Thymus (tissue), 11 donors: ENCODE data around the gene RPL11. TPM values are rescaled to one million over a fixed set of nuclear protein-coding genes. Genes with fewer than 3 reads are reported as not detected.
"Not testable (repeated sequence)": the region's sequence is repeated elsewhere in the genome, so short reads cannot be mapped to it uniquely, and the experiment has no call there.

Source experiments
- DNase-seq, 9 donors: peaks; one replicate each; pipeline ENCODE4 v3.0.0-alpha.2; 2013; ENCODE audit warnings: low spot score in 9 of 9, low read depth in 6 of 9, missing footprints in 1 of 9
- H3K27ac ChIP-seq, 2 donors: one replicate each; pipeline ENCODE4 v1.5.1; 2013; ENCODE audit warnings: control low read depth in 1 of 2, low read depth in 1 of 2, low read length in 1 of 2, mild to moderate bottlenecking in 1 of 2, moderate library complexity in 1 of 2
- H3K27me3 ChIP-seq, 2 donors: one replicate each; pipeline ENCODE4 v1.5.1; 2013; ENCODE audit warnings: low read length in 1 of 2; ENCODE audit not compliant: control insufficient read depth in 2 of 2, insufficient read depth in 1 of 2
- H3K36me3 ChIP-seq, 2 donors: one replicate each; pipeline ENCODE4 v1.5.1; 2013; ENCODE audit warnings: low read length in 1 of 2, mild to moderate bottlenecking in 1 of 2, moderate library complexity in 1 of 2; ENCODE audit not compliant: control insufficient read depth in 2 of 2, insufficient read depth in 2 of 2
- H3K4me1 ChIP-seq, 2 donors: one replicate each; pipeline ENCODE4 v1.5.1; 2013; ENCODE audit warnings: low read length in 2 of 2; ENCODE audit not compliant: control insufficient read depth in 2 of 2, insufficient read depth in 2 of 2
- H3K4me3 ChIP-seq, 2 donors: one replicate each; pipeline ENCODE4 v1.5.1; 2013; ENCODE audit warnings: low read length in 2 of 2, control low read depth in 1 of 2, mild to moderate bottlenecking in 1 of 2
- H3K9me3 ChIP-seq, 2 donors: one replicate each; pipeline ENCODE4 v1.5.1; 2013; ENCODE audit warnings: low read length in 1 of 2, mild to moderate bottlenecking in 1 of 2; ENCODE audit not compliant: control insufficient read depth in 2 of 2, insufficient read depth in 1 of 2
- WGBS: extraction: QIAGEN DNeasy Blood & Tissue Kit; methylation state at CpG from one replicate; pipeline ENCODE4 v1.1.7; 2013; 5-methylcytosine and 5-hydroxymethylcytosine counted together
- polyA plus RNA-seq: library from polyadenylated mRNA; stranded (reverse); fragments of 200-250 nt; gene quantifications from one replicate; pipeline ENCODE4 v1.2.3, GENCODE V29; 2013
- total RNA-seq: library from RNA; stranded (reverse); fragments of 120-200 nt; gene quantifications from one replicate; pipeline ENCODE4 v1.2.4, GENCODE V29; 2013
- donor health status: healthy.

The RPL11 gene
- total and polyA plus RNA-seq, 2 donors: 3,178 to 4,395 TPM

GRCh38 chr1:23732363-23733224, 41.0 kb downstream of the RPL11 start:
- no peak overlapping the region for H3K27ac ChIP-seq
- 93% methylated on average over 10 of the region's 10 CpGs for WGBS
- H3K36me3 ChIP-seq: peaks cover 0 to 5% of the 10 kb centered on the region in 2 donors
- no peaks in the 10 kb centered on the region for H3K27me3 ChIP-seq
- no peak for DNase-seq
- no peaks in the 10 kb centered on the region for H3K9me3 ChIP-seq
- no peak overlapping the region for H3K4me3 ChIP-seq
- H3K4me1 ChIP-seq: no peaks in the 10 kb centered on the region

GRCh38 chr1:23733281-23733680, 41.7 kb downstream of the RPL11 start:
- H3K4me1 ChIP-seq, H3K4me3 ChIP-seq, H3K9me3 ChIP-seq, H3K27me3 ChIP-seq, H3K27ac ChIP-seq, DNase-seq, H3K36me3 ChIP-seq: not testable (repeated sequence)
- whole genome bisulfite sequencing: over 99% methylated on average over 5 of the region's 5 CpGs

GRCh38 chr1:23736437-23737134, 45.0 kb downstream of the RPL11 start:
- Histone ChIP-seq H3K4me3 (no peak overlapping the region), H3K27ac (no peak overlapping the region), H3K4me1 (no peaks in the 10 kb centered on the region), H3K9me3 (no peaks in the 10 kb centered on the region), H3K36me3 (peaks cover 0 to 5% of the 10 kb centered on the region in 2 donors), H3K27me3 (no peaks in the 10 kb centered on the region)
- 96% methylated on average over 7 of the region's 7 CpGs for WGBS
- DNase-seq: no peak

- no peak overlapping the region for H3K4me3 ChIP-seq
- H3K27ac ChIP-seq: no peak overlapping the region
- no peaks in the 10 kb centered on the region for H3K9me3 ChIP-seq
- WGBS: 94% methylated on average over 5 of the region's 5 CpGs
- no peaks in the 10 kb centered on the region for H3K27me3 ChIP-seq
- peaks cover 6 to 10% of the 10 kb centered on the region in 2 donors for H3K4me1 ChIP-seq
- DNase-seq: no peak
- peaks cover 1 to 3% of the 10 kb centered on the region in 2 donors for H3K36me3 ChIP-seq
These were observed 50.0 kb downstream of the RPL11 start for GRCh38 chr1:23741609-23742008.

DNA sequence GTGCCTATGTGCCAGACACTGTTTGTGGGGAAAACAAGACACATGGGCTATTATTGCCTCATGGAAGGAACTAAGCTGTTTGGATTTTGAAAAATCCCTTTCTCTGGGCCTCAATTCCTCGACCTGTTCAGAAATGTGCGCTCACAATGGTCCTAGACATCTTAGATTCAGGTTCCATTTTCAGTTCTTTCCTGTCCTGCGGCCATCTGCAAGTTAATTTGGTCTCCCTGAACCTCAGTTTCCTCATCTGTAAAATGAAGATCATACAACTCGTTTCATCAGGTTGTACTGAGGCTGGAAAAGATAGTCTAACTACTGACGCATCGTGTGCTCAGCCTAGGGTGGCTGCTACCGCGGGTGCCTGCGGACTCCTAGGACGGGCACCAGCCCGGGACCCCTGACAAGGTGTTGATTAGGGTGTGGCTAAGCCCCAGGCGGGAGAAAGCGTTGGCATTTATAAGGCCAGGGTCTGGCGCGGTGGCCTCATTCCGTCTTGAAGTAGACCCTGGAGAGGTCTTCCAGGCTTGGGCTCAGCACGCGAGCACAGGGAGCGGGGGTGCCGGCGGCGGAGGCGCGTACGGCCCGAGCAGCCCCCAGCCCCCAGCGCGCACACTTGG, 51.2 kb downstream of the RPL11 start:
- Histone ChIP-seq H3K27ac (peak overlapping the region; percentile 56 to 92), H3K36me3 (peaks cover 0 to 11% of the 10 kb centered on the region in 2 donors), H3K4me1 (peaks cover 8 to 10% of the 10 kb centered on the region in 2 donors), H3K4me3 (peak overlapping the region; percentile 71 to 94), H3K9me3 (no peaks in the 10 kb centered on the region), H3K27me3 (no peaks in the 10 kb centered on the region)
- DNase-seq: peak in 1 of 9 donors; percentile 44
- 15% methylated on average over 28 of the region's 28 CpGs for WGBS

DNA sequence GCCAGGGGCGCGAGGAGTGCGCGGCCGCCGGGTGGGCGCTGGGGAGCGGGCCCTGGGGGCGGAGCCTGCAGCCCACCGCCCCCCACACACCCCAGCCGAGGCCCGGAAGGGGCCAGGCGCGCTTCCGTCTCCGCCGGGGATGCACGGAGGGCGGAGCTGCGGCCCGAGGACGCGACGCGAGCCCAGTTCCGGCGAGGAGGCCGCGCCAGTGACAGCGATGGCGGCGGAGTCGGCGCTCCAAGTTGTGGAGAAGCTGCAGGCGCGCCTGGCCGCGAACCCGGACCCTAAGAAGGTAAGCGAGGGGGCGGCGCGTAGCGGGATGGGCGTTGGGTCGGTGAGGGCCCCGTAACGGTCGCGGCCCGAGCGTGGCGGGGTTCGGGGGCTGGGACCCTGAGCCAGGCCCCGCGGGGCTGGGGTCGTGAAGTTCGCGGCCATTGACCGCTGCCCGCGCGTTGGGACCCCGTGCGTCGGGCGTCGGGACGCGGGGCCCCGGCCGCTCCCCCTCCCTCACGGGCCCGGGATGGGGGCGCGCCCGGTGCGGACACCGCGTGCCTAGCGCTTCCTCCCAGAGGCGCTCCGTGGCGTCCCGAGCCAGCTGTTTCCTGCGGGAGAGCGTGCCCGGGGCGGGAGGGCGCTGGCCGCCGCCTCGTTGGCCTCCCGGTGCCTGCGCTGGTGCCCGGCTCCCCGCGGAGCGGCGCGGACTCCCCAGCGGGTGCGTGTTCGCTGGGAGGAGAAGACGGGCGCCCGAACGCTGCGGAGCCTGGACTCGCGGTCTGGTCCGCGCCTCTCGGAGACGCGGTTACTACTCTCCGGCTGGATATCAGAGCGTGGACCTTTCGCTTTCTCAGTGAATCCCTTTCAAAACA, 51.9 kb downstream of the RPL11 start, which contains the start of gene ELOA:
TSS of gene ELOA (plus strand) at position 185 of the 866 bp plus-strand sequence. CDS start at position 218, 33 bp downstream.
- WGBS: under 1% methylated on average over 119 of the region's 119 CpGs
- peak in 8 of 9 donors; percentile 55 to 89 (median 72) for DNase-seq
- peak within 1 kb of the TSS; percentile 72 to 92 for H3K27ac ChIP-seq

GRCh38 chr1:23745515-23745914, 53.9 kb downstream of the RPL11 start:
- H3K27ac ChIP-seq: no peak overlapping the region
- H3K36me3 ChIP-seq: peaks cover 4 to 26% of the 10 kb centered on the region in 2 donors
- whole genome bisulfite sequencing: 77% methylated on average over 1 of the region's 1 CpG
- no peaks in the 10 kb centered on the region for H3K27me3 ChIP-seq
- no peak overlapping the region for H3K4me3 ChIP-seq
- H3K9me3 ChIP-seq: no peaks in the 10 kb centered on the region
- H3K4me1 ChIP-seq: peaks cover 8 to 10% of the 10 kb centered on the region in 2 donors
- peak in 2 of 9 donors; percentile 12 to 30 for DNase-seq

More for the DNA sequence above, 51.9 kb downstream of the RPL11 start, which contains the start of gene ELOA:
- H3K4me1 ChIP-seq: peaks cover 8 to 10% of the 10 kb centered on the region in 2 donors
- no peaks in the 10 kb centered on the region for H3K27me3 ChIP-seq
- H3K9me3 ChIP-seq: no peaks in the 10 kb centered on the region
- peaks cover 0 to 18% of the 10 kb centered on the region in 2 donors for H3K36me3 ChIP-seq
- H3K4me3 ChIP-seq: peak within 1 kb of the TSS; percentile 71 to 94
